Type B pancreatic cell (in vitro differentiated cells): ENCODE data around the gene RTN4RL1. TPM values are rescaled to one million over a fixed set of nuclear protein-coding genes. Genes with fewer than 3 reads are reported as not detected.

Source experiments
- DNase-seq: peaks from one replicate; pipeline ENCODE4 v3.0.0; 2021; ENCODE audit warnings: mixed read lengths; ENCODE audit not compliant: unreplicated experiment; ENCODE audit errors: extremely low spot score
- H3K27ac Mint-ChIP-seq: 2 replicates; pipeline ENCODE4 v1.8.0; 2021; ENCODE audit warnings: mild to moderate bottlenecking, mixed read lengths
- H3K27me3 Mint-ChIP-seq: 2 replicates; pipeline ENCODE4 v1.8.0; 2021; ENCODE audit warnings: mixed read lengths
- H3K36me3 Mint-ChIP-seq: 2 replicates; pipeline ENCODE4 v1.8.0; 2021; ENCODE audit warnings: mixed read lengths
- H3K4me1 Mint-ChIP-seq: one replicate; pipeline ENCODE4 v1.8.0; 2021; ENCODE audit warnings: mixed read lengths; ENCODE audit not compliant: unreplicated experiment
- H3K4me3 Mint-ChIP-seq: 2 replicates; pipeline ENCODE4 v1.8.0; 2021; ENCODE audit warnings: mild to moderate bottlenecking, mixed read lengths
- H3K9me3 Mint-ChIP-seq: 2 replicates; pipeline ENCODE4 v1.8.0; 2021; ENCODE audit warnings: mixed read lengths
- total RNA-seq: library from RNA; stranded (reverse); gene quantifications from 2 replicates; pipeline ENCODE4 v1.2.1, GENCODE V29; 2021; ENCODE audit warnings: low replicate concordance
- TF ChIP-seq, protein P1 (sequence below): fragments of 200-600 bp; sonication (generic); conservative IDR thresholded peaks from 2 replicates; pipeline ENCODE4 v1.5.0; 2021; ENCODE audit warnings: antibody characterized with exemption, mild to moderate bottlenecking

RTN4RL1 gene
- total RNA-seq, 1 donor from 2014 or later = 1.7 TPM

DNA sequence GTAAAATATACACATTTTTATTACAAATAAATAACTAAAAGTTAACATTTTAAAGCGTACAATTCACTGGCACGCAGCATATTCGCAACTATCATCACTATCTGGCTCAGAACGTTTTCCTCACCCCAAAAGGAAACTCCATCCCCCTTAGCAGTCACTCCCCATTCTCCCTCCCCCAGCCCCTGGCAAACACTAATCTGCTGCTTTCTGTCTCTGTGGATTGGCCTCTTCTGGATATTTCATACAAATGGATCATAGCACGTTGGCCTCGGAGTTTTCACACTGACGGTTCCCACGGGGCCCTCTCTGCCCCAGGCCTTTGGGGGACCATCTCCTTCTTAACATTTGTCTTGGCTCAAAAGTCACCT lies 64.6 kb downstream of the RTN4RL1 start:
- TF ChIP-seq, protein P1, sequence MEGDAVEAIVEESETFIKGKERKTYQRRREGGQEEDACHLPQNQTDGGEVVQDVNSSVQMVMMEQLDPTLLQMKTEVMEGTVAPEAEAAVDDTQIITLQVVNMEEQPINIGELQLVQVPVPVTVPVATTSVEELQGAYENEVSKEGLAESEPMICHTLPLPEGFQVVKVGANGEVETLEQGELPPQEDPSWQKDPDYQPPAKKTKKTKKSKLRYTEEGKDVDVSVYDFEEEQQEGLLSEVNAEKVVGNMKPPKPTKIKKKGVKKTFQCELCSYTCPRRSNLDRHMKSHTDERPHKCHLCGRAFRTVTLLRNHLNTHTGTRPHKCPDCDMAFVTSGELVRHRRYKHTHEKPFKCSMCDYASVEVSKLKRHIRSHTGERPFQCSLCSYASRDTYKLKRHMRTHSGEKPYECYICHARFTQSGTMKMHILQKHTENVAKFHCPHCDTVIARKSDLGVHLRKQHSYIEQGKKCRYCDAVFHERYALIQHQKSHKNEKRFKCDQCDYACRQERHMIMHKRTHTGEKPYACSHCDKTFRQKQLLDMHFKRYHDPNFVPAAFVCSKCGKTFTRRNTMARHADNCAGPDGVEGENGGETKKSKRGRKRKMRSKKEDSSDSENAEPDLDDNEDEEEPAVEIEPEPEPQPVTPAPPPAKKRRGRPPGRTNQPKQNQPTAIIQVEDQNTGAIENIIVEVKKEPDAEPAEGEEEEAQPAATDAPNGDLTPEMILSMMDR = no peak
- H3K9me3 Mint-ChIP-seq = no peaks in the 10 kb centered on the region
- no peak for DNase-seq
- H3K4me3 Mint-ChIP-seq = no peak overlapping the region
- H3K4me1 Mint-ChIP-seq = peaks cover 41% of the 10 kb centered on the region
- H3K36me3 Mint-ChIP-seq = no peaks in the 10 kb centered on the region
- no peak overlapping the region for H3K27ac Mint-ChIP-seq
- no peaks in the 10 kb centered on the region for H3K27me3 Mint-ChIP-seq

DNA sequence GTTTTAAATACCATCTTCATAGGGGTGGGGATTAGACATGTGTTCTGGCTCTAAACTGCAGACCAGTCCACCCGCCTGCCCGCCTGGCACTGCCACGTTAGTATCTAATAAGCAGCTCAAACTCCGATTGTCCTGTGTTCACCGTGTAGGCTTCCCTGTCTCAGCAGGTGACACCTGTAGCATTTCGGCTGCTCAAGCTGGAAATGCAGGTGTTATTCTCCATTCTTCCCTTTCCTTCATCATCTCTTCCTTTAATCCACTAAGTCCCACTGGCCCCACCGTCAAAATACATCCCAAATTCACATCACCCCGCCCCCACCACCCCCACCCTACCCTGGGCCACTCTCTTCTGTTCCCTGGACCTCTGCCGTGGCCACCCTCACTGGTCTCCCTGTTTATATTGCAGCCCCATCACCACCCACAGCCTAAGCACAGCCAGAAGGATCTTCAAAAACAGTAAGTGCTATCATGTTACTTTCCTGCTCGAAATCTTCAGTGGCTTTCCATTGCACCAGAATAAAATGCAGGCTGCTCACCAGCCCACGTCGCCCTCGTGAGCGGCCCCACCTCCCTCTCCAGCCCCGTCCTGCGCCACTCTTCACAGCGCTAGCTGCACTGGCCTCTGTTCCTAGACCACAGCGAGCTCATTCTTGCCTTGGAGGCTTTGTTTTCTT lies 65.1 kb downstream of the RTN4RL1 start:
- H3K27ac Mint-ChIP-seq = peak overlapping the region; percentile 9

DNA sequence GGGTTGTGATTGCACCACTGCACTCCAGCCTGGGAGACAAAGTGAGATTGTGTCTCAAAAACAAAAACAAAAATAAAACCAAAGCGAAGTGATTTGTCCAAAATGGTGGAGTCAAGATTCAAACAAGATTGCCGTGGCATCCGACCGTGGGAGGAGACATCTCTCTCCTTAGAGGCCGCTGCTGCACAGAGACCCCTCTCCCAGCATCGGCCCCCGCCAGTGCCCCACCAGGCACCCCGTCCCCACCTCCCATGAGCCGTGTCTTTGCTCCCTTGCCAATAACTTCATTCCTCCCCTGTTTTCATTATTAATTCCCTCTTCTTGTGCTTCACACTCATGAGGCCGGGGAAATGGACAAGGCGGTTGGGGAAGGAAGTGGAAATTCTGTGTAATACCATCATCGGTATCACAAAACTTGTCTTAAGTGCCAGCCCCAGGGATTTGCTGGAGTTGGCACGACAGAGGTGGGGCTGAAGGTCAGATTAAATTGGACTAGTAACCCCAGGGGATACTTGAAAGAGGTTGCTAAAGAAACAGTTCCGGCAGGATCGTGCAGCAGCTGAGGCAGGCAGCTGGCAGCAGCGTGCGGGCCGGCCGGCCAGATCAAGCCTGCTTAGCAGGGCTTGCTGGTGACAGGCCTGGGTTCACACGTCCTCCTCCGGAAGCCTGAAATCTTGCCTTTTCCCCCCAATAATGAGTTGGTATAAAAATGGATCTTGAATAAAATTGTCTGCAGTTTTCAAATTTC lies 66.8 kb downstream of the RTN4RL1 start:
- Mint-ChIP-seq H3K36me3 (no peaks in the 10 kb centered on the region), H3K27me3 (no peaks in the 10 kb centered on the region), H3K4me3 (no peak overlapping the region), H3K9me3 (no peaks in the 10 kb centered on the region), H3K4me1 (peaks cover 41% of the 10 kb centered on the region), H3K27ac (peak overlapping the region; percentile 51)
- no peak for DNase-seq
- TF ChIP-seq, protein P1 = no peak

More for the DNA sequence above, 65.1 kb downstream of the RTN4RL1 start:
- H3K9me3 Mint-ChIP-seq = no peaks in the 10 kb centered on the region
- H3K4me1 Mint-ChIP-seq = peaks cover 41% of the 10 kb centered on the region
- no peaks in the 10 kb centered on the region for H3K27me3 Mint-ChIP-seq
- DNase-seq = no peak
- TF ChIP-seq, protein P1 = no peak
- H3K4me3 Mint-ChIP-seq = peak overlapping the region; percentile 55
- no peaks in the 10 kb centered on the region for H3K36me3 Mint-ChIP-seq

DNA sequence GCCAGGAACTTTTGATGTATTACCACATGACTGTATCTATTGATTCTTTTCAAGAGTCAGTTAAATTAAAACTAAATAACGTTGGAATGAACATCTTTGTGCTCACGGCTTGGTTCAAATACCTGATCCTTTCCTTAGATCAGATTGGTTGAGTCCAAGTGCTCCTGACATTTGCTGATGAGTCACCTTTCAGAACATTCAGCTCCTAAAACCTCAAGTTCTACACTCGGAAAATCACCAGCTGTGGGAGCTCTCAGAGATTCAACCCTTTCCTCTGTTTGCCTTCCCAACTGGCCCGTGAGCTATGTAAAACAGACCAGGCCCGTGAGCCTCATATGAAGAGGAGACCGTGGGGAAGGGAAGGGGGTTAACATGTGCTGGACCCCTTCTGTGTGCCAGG lies 68.1 kb downstream of the RTN4RL1 start:
- H3K9me3 Mint-ChIP-seq = no peaks in the 10 kb centered on the region
- TF ChIP-seq, protein P1 = no peak
- H3K36me3 Mint-ChIP-seq = no peaks in the 10 kb centered on the region
- H3K27me3 Mint-ChIP-seq = no peaks in the 10 kb centered on the region
- peaks cover 41% of the 10 kb centered on the region for H3K4me1 Mint-ChIP-seq
- no peak overlapping the region for H3K27ac Mint-ChIP-seq
- no peak for DNase-seq
- H3K4me3 Mint-ChIP-seq = no peak overlapping the region

DNA sequence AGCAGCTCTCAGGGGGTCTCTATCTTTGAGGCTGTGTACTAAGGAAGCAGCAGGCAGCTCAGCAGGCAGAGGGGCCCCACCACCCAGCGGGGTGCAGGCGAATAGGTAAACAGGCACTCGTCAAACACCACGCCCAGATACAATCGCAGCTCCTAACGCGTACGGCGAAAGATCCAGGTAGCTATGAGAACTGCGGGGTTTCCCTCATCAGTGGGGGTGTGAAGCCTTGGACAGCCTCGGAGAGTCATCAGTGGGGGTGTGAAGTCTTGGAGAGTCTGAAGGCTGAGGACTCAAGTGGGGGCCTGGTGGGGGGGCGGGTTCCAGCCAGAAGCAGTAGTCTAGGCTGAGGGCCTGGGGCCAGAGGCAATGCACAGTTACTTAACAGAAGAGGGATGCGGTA lies 69.0 kb downstream of the RTN4RL1 start:
- H3K36me3 Mint-ChIP-seq = no peaks in the 10 kb centered on the region
- TF ChIP-seq, protein P1 = no peak
- H3K27me3 Mint-ChIP-seq = no peaks in the 10 kb centered on the region
- no peak overlapping the region for H3K27ac Mint-ChIP-seq
- no peak for DNase-seq
- no peaks in the 10 kb centered on the region for H3K9me3 Mint-ChIP-seq
- H3K4me3 Mint-ChIP-seq = peak overlapping the region; percentile 45
- H3K4me1 Mint-ChIP-seq = peaks cover 37% of the 10 kb centered on the region
